Hepatocyte (in vitro differentiated cells): ENCODE results near the gene ATP6V0A4. TPM values are rescaled to one million over a fixed set of nuclear protein-coding genes. Genes with fewer than 3 reads are reported as not detected.
A peak's percentile ranks its signal among the peaks of the same experiment; 100 is the strongest.

ENCODE experiments used
- DNase-seq: peaks from one replicate; pipeline ENCODE4 v3.0.0-alpha.2; 2016; ENCODE audit warnings: low spot score
- H2AFZ ChIP-seq: fragments of 200-600 bp; sonication (generic); 2 replicates; pipeline ENCODE4 v1.6.0; 2016; ENCODE audit warnings: antibody characterized with exemption, mild to moderate bottlenecking
- H3K27ac ChIP-seq: fragments of 200-600 bp; sonication (generic); 2 replicates; pipeline ENCODE4 v1.5.1; 2016; ENCODE audit warnings: mild to moderate bottlenecking
- H3K27me3 ChIP-seq: fragments of 200-600 bp; sonication (generic); 2 replicates; pipeline ENCODE4 v1.6.1; 2016
- H3K36me3 ChIP-seq: fragments of 200-600 bp; sonication (generic); replicated peaks from 2 replicates; pipeline ENCODE4 v1.5.1; 2016; ENCODE audit warnings: low read depth; ENCODE audit not compliant: insufficient read depth
- H3K4me1 ChIP-seq: fragments of 200-600 bp; sonication (generic); 2 replicates; pipeline ENCODE4 v1.5.1; 2016; ENCODE audit warnings: mild to moderate bottlenecking, moderate library complexity; ENCODE audit not compliant: insufficient read depth
- H3K4me2 ChIP-seq: fragments of 200-600 bp; sonication (generic); 2 replicates; pipeline ENCODE4 v1.6.0; 2016
- H3K4me3 ChIP-seq: fragments of 200-600 bp; sonication (generic); 2 replicates; pipeline ENCODE4 v1.5.1; 2016; ENCODE audit warnings: mild to moderate bottlenecking
- H3K79me2 ChIP-seq: fragments of 200-600 bp; sonication (generic); 2 replicates; pipeline ENCODE4 v1.6.0; 2017; ENCODE audit warnings: mild to moderate bottlenecking
- H3K9me2 ChIP-seq: fragments of 200-600 bp; sonication (generic); replicated peaks from 2 replicates; pipeline ENCODE4 v1.6.0; 2017; ENCODE audit warnings: mild to moderate bottlenecking; ENCODE audit not compliant: insufficient read depth
- H3K9me3 ChIP-seq: fragments of 200-600 bp; sonication (generic); 2 replicates; pipeline ENCODE4 v1.5.1; 2016; ENCODE audit warnings: low read depth, mild to moderate bottlenecking
- H4K20me1 ChIP-seq: fragments of 200-600 bp; sonication (generic); 2 replicates; pipeline ENCODE4 v1.6.0; 2016; ENCODE audit warnings: mild to moderate bottlenecking; ENCODE audit not compliant: insufficient read depth, poor library complexity, severe bottlenecking
- CTCF ChIP-seq: fragments of 200-600 bp; sonication (generic); IDR thresholded peaks from 2 replicates; pipeline ENCODE4 v1.5.1; 2016; ENCODE audit warnings: antibody characterized with exemption, mild to moderate bottlenecking; ENCODE audit not compliant: poor library complexity
- EZH2 ChIP-seq: fragments of 200-600 bp; sonication (generic); IDR thresholded peaks from 2 replicates; pipeline ENCODE4 v1.6.1; 2016; ENCODE audit warnings: antibody characterized with exemption, mild to moderate bottlenecking, borderline replicate concordance
- EZH2phosphoT487 ChIP-seq: fragments of 200-600 bp; sonication (generic); IDR thresholded peaks from one replicate; pipeline ENCODE4 v1.6.1; 2018; ENCODE audit warnings: antibody characterized with exemption, mild to moderate bottlenecking, low read depth, moderate library complexity; ENCODE audit not compliant: unreplicated experiment, severe bottlenecking
- WGBS: methylation state at CpG from one replicate; pipeline ENCODE4 v1.1.6; 2016; ENCODE audit warnings: low lambda C conversion rate; ENCODE audit errors: missing lambda C conversion rate; 5-methylcytosine and 5-hydroxymethylcytosine counted together
- polyA plus RNA-seq: library from polyadenylated mRNA; unstranded; fragments of >200 nt; fragmentation: Nextera tagmentation; extraction: Ambion mirVana; gene quantifications from 2 replicates; pipeline ENCODE4 v1.2.1, GENCODE V29; 2016
- total RNA-seq: library from RNA; depleted of rRNA; stranded (reverse); fragments of >200 nt; gene quantifications from 2 replicates; pipeline ENCODE4 v1.2.3, GENCODE V29; 2014

Gene ATP6V0A4
- total and polyA plus RNA-seq, 2 experiments from 2014 or later: 0.34 to 1.1 TPM

DNA sequence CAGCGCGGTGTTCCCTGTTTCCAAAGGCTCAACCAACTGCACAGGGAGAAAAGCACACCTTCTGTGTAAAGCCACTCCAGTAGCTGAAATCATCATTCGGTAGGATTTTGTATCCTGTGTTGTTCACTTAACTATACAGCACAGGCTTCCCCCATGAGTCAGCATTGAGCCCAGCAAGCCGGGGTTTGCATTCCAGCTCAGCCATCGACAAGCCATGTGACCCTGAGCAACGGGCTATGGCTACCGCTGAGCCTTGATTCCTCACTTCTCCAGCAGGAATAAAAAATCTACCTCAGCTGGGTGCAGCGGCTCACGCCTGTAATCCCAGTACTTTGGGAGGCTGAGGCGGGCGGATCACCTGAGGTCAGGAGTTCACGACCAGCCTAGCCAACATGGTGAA, 44.1 kb upstream of the ATP6V0A4 start:
- H3K27me3 ChIP-seq: no peaks in the 10 kb centered on the region
- H2AFZ ChIP-seq: no peak overlapping the region
- no peak overlapping the region for H3K27ac ChIP-seq
- TF ChIP-seq CTCF (no peak), EZH2 (no peak), EZH2phosphoT487 (no peak)
- H3K4me2 ChIP-seq: no peak overlapping the region
- no peaks in the 10 kb centered on the region for H3K9me3 ChIP-seq
- no peaks in the 10 kb centered on the region for H3K79me2 ChIP-seq
- no peaks in the 10 kb centered on the region for H3K9me2 ChIP-seq
- 71% methylated on average over 12 of the region's 12 CpGs for WGBS
- H3K36me3 ChIP-seq: no peaks in the 10 kb centered on the region
- H3K4me1 ChIP-seq: no peaks in the 10 kb centered on the region
- peak; percentile 45 for DNase-seq
- H4K20me1 ChIP-seq: no peaks in the 10 kb centered on the region
- H3K4me3 ChIP-seq: no peak overlapping the region

GRCh38 chr7:138838166-138838565, 40.2 kb upstream of the ATP6V0A4 start:
- Histone ChIP-seq H3K36me3 (no peaks in the 10 kb centered on the region), H3K27ac (no peak overlapping the region), H3K9me2 (no peaks in the 10 kb centered on the region), H3K4me3 (no peak overlapping the region), H2AFZ (no peak overlapping the region), H4K20me1 (no peaks in the 10 kb centered on the region), H3K9me3 (no peaks in the 10 kb centered on the region), H3K79me2 (no peaks in the 10 kb centered on the region), H3K27me3 (no peaks in the 10 kb centered on the region), H3K4me2 (no peak overlapping the region), H3K4me1 (no peaks in the 10 kb centered on the region)
- DNase-seq: no peak
- 96% methylated on average over 9 of the region's 9 CpGs for WGBS
- TF ChIP-seq CTCF (no peak), EZH2phosphoT487 (no peak), EZH2 (no peak)

DNA sequence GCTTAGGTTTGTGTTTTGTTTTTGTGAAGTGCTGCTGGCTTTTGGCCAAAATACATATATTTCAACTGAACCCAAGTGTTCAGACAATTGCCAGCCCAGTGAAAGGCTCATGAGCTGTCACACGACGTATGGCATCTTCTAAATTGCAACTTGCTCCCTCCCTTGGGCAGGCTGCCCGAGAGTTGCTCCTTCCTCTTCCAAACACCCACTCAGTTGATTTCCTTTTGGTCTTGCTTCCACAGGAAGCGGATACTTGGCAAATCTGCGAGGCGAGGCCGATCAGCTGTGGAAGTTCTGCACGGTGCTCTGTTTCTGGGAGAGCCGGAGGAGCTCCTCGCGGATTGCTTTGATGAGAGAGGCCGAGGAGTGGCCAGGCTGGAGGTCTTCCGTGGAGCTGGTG, 39.6 kb upstream of the ATP6V0A4 start:
- Histone ChIP-seq H2AFZ (no peak overlapping the region), H3K27me3 (no peaks in the 10 kb centered on the region), H4K20me1 (no peaks in the 10 kb centered on the region), H3K4me1 (no peaks in the 10 kb centered on the region), H3K36me3 (no peaks in the 10 kb centered on the region), H3K9me2 (no peaks in the 10 kb centered on the region), H3K27ac (no peak overlapping the region), H3K4me2 (no peak overlapping the region), H3K4me3 (no peak overlapping the region), H3K9me3 (no peaks in the 10 kb centered on the region), H3K79me2 (no peaks in the 10 kb centered on the region)
- peak; percentile 6 for DNase-seq
- WGBS: 84% methylated on average over 13 of the region's 13 CpGs
- TF ChIP-seq CTCF: no peak
- no peak for TF ChIP-seq EZH2phosphoT487
- TF ChIP-seq EZH2: no peak

DNA sequence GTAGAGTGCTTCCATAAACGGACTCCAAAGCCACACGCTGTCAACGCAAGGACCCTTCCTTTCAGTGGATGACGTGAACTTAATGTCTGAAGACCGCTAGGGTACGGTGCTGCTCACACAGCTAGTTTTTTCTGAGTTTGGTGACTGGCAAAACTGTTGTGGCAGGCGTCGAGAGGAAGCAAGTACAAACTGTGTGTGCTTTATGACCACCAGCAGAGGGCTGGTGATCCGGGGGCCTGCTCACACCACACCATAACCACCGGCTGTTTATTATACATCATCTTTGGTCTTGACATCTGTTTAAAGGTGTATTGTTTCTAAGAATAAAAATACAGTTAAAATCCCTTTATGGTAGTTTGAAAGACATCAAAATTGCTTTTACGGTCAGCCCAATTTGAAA, 37.1 kb upstream of the ATP6V0A4 start:
- Histone ChIP-seq H3K27ac (no peak overlapping the region), H3K4me3 (no peak overlapping the region), H3K36me3 (no peaks in the 10 kb centered on the region), H2AFZ (no peak overlapping the region), H3K79me2 (no peaks in the 10 kb centered on the region), H3K9me3 (no peaks in the 10 kb centered on the region), H3K27me3 (no peaks in the 10 kb centered on the region), H4K20me1 (no peaks in the 10 kb centered on the region), H3K4me2 (no peak overlapping the region), H3K4me1 (no peaks in the 10 kb centered on the region), H3K9me2 (no peaks in the 10 kb centered on the region)
- DNase-seq: no peak
- TF ChIP-seq EZH2 (no peak), EZH2phosphoT487 (no peak), CTCF (no peak)
- WGBS: 90% methylated on average over 11 of the region's 11 CpGs
